Hepatocyte (in vitro differentiated cells): Measurements from ENCODE around the gene FAM118A.

Source experiments
- EZH2 ChIP-seq: fragments of 200-600 bp; sonication (generic); IDR thresholded peaks from 2 replicates; pipeline ENCODE4 v1.6.1; 2016; ENCODE audit warnings: antibody characterized with exemption, mild to moderate bottlenecking, borderline replicate concordance
- TF ChIP-seq, protein P1 (sequence below): fragments of 200-600 bp; sonication (generic); IDR thresholded peaks from 2 replicates; pipeline ENCODE4 v1.5.1; 2016; ENCODE audit warnings: antibody characterized with exemption, mild to moderate bottlenecking; ENCODE audit not compliant: poor library complexity

DNA sequence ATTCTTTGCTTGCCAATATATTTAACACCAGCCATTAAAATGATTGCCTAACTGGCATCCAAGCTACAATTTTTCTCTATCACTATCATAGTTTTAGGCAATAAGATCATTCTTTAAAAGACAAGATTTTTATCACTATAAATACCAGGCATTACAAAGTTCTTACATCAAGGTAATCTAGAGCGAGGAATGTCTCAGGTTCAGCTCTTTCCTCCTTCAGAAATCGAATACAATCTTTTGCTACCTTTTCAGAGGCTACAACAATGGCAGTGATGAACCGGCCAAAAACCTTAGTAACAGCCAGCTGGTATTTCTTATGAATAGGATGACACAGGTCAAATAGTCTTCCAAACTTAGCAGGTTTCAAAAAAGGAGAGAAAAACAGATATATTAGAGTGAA, 79.8 kb downstream of the FAM118A start:
- no peak for TF ChIP-seq EZH2
- TF ChIP-seq, protein P1, sequence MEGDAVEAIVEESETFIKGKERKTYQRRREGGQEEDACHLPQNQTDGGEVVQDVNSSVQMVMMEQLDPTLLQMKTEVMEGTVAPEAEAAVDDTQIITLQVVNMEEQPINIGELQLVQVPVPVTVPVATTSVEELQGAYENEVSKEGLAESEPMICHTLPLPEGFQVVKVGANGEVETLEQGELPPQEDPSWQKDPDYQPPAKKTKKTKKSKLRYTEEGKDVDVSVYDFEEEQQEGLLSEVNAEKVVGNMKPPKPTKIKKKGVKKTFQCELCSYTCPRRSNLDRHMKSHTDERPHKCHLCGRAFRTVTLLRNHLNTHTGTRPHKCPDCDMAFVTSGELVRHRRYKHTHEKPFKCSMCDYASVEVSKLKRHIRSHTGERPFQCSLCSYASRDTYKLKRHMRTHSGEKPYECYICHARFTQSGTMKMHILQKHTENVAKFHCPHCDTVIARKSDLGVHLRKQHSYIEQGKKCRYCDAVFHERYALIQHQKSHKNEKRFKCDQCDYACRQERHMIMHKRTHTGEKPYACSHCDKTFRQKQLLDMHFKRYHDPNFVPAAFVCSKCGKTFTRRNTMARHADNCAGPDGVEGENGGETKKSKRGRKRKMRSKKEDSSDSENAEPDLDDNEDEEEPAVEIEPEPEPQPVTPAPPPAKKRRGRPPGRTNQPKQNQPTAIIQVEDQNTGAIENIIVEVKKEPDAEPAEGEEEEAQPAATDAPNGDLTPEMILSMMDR: no peak
